CD4-positive, alpha-beta T cell (primary cell): Measurements from ENCODE around the gene FMO2. TPM values are rescaled to one million over a fixed set of nuclear protein-coding genes. Genes with fewer than 3 reads are reported as not detected.

Experiments used
- ATAC-seq: fragments of 200-7000 bp; cut with Tn5 transposase; one replicate; pipeline ENCODE4 v1.10.0; 2022; ENCODE audit warnings: mild to moderate bottlenecking; ENCODE audit not compliant: poor library complexity
- CTCF ChIA-PET: fragments of 350-600 bp; sonication (Branson Sonifier 250); formaldehyde crosslinking; loops from one replicate; lab custom pipeline; 2021; ENCODE audit warnings: antibody characterized with exemption, inconsistent platforms; lab: Charles Lee
- POLR2A ChIA-PET: fragments of 350-600 bp; sonication (Branson Sonifier 250); formaldehyde crosslinking; loops from one replicate; lab custom pipeline; 2021; ENCODE audit warnings: antibody characterized with exemption, inconsistent platforms; lab: Charles Lee
- DNase-seq, 14 experiments: peaks; one replicate each; pipeline ENCODE4 v3.0.0-alpha.2; 2013 to 2020; ENCODE audit warnings: mixed read lengths in 2 of 14
- H3K27ac ChIP-seq, 2 donors: one replicate each; pipeline versions ENCODE4 v1.5.1 to v1.7.0; 2013; ENCODE audit warnings: low read length in 2 of 2, low read depth in 1 of 2, mild to moderate bottlenecking in 1 of 2
- H3K27me3 ChIP-seq, 2 experiments: 1 replicate in 1 of 2; 2 replicates in 1 of 2; pipeline versions ENCODE4 v1.6.1 to v1.7.0; 2013; ENCODE audit warnings: low read length in 2 of 2, control low read depth in 1 of 2, mild to moderate bottlenecking in 1 of 2, moderate library complexity in 1 of 2; ENCODE audit not compliant: insufficient read depth in 2 of 2, control insufficient read depth in 1 of 2
- H3K36me3 ChIP-seq: one replicate; pipeline ENCODE4 v1.6.1; 2013; ENCODE audit warnings: low read length, control low read depth; ENCODE audit not compliant: insufficient read depth
- H3K4me1 ChIP-seq: one replicate; pipeline ENCODE4 v1.6.1; 2013; ENCODE audit warnings: low read length, control low read depth; ENCODE audit not compliant: insufficient read depth
- H3K4me3 ChIP-seq: one replicate; pipeline ENCODE4 v1.5.1; 2013; ENCODE audit warnings: mild to moderate bottlenecking, low read length, moderate library complexity
- H3K9me3 ChIP-seq, 2 experiments: 1 replicate in 1 of 2; 2 replicates in 1 of 2; pipeline versions ENCODE4 v1.6.1 to v1.7.0; 2013; ENCODE audit warnings: low read length in 2 of 2, mild to moderate bottlenecking in 2 of 2, control low read depth in 1 of 2, moderate library complexity in 1 of 2; ENCODE audit not compliant: control insufficient read depth in 1 of 2, insufficient read depth in 1 of 2
- H3K27ac Mint-ChIP-seq: one replicate; pipeline ENCODE4 v1.8.0; 2020; ENCODE audit warnings: mixed read lengths
- H3K27me3 Mint-ChIP-seq: one replicate; pipeline ENCODE4 v1.8.0; 2021; ENCODE audit warnings: mixed read lengths
- H3K36me3 Mint-ChIP-seq: one replicate; pipeline ENCODE4 v1.8.0; 2021; ENCODE audit warnings: low read depth, mixed read lengths
- H3K4me1 Mint-ChIP-seq: one replicate; pipeline ENCODE4 v1.8.0; 2021; ENCODE audit warnings: low read depth, mixed read lengths
- H3K4me3 Mint-ChIP-seq: one replicate; pipeline ENCODE4 v1.8.0; 2020; ENCODE audit warnings: mild to moderate bottlenecking, mixed read lengths
- H3K9me3 Mint-ChIP-seq: one replicate; pipeline ENCODE4 v1.8.0; 2020; ENCODE audit warnings: mixed read lengths
- intact Hi-C, 2 experiments: fragments of 100-400 bp; cut with DNase I in 1 of 2; cut with micrococcal nuclease in 1 of 2; formaldehyde crosslinking; loops; one replicate each; pipeline versions ENCODE4 v1.15.1 to v1.9.0; 2023 to 2025; cut with DNase I, micrococcal nuclease
- total RNA-seq, 174 experiments: library from RNA in 2 of 174; stranded (reverse) in 2 of 174; gene quantifications; one replicate each; pipeline ENCODE4 v1.2.3 and lab custom pipeline; 2021 to 2026
- TF ChIP-seq, protein P1 (sequence below): fragments of 200-600 bp; IDR thresholded peaks from one replicate; pipeline ENCODE4 v1.8.0; 2022; ENCODE audit warnings: antibody characterized with exemption, mild to moderate bottlenecking

FMO2 gene
- total RNA-seq, 2 experiments from 2014 or later, result not detected

DNA sequence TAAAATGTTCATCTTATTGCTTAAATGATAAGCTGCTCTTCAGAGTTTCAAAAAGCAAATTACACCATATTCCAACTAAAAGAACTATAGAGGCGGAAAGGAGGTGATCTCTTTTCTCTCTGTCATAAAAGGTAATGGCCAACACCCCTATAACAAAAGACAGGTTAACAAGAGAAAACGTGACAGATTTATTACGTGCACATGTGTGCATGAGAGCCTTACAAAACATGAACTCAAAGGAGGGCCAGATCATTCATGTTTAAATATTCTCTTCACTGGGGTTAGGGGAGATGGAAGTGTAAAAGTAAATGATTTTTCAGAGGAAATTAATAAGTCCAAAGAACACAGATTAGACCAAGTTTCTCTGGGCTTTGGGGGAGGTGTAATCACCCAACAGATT, 26.5 kb upstream of the FMO2 start:
- TF ChIP-seq, protein P1, sequence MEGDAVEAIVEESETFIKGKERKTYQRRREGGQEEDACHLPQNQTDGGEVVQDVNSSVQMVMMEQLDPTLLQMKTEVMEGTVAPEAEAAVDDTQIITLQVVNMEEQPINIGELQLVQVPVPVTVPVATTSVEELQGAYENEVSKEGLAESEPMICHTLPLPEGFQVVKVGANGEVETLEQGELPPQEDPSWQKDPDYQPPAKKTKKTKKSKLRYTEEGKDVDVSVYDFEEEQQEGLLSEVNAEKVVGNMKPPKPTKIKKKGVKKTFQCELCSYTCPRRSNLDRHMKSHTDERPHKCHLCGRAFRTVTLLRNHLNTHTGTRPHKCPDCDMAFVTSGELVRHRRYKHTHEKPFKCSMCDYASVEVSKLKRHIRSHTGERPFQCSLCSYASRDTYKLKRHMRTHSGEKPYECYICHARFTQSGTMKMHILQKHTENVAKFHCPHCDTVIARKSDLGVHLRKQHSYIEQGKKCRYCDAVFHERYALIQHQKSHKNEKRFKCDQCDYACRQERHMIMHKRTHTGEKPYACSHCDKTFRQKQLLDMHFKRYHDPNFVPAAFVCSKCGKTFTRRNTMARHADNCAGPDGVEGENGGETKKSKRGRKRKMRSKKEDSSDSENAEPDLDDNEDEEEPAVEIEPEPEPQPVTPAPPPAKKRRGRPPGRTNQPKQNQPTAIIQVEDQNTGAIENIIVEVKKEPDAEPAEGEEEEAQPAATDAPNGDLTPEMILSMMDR, result no peak
- Histone ChIP-seq H3K27ac (no peak overlapping the region), H3K27me3 (peaks cover 0 to 6% of the 10 kb centered on the region in 2 experiments), H3K4me1 (no peaks in the 10 kb centered on the region), H3K9me3 (no peaks in the 10 kb centered on the region), H3K36me3 (no peaks in the 10 kb centered on the region), H3K4me3 (no peak overlapping the region)
- intact Hi-C loops, result no loop called here
- H3K36me3 Mint-ChIP-seq, result no peaks in the 10 kb centered on the region
- ATAC-seq (no peak), DNase-seq (no peak)
- ChIA-PET CTCF (no interaction called here), POLR2A (no interaction called here)
- H3K4me1 Mint-ChIP-seq, result no peaks in the 10 kb centered on the region
- H3K9me3 Mint-ChIP-seq, result no peaks in the 10 kb centered on the region
- no peak overlapping the region for H3K4me3 Mint-ChIP-seq
- H3K27ac Mint-ChIP-seq, result no peak overlapping the region
- no peaks in the 10 kb centered on the region for H3K27me3 Mint-ChIP-seq

DNA sequence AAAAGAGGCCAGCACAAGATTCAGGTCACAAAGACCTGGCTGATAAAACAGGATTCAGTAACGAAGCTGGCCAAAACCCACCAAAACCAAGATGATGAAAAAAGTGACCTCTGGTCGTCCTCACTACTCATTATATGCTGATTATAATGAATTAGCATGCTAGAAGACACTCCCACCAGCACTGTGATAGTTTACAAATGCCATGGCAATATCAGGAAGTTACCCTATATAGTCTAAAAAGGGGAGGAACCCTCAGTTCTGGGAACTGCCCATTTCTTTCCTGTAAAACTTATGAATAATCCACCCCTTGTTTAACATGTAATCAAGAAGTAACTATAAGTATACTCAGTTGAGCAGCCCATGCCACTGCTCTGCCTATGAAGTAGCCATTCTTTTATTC, 26.0 kb upstream of the FMO2 start:
- no peaks in the 10 kb centered on the region for H3K4me1 ChIP-seq
- no peak for ATAC-seq
- H3K4me1 Mint-ChIP-seq, result no peaks in the 10 kb centered on the region
- intact Hi-C loops, result no loop called here
- H3K36me3 Mint-ChIP-seq, result no peaks in the 10 kb centered on the region
- H3K9me3 Mint-ChIP-seq, result no peaks in the 10 kb centered on the region
- CTCF ChIA-PET, result no interaction called here
- no peaks in the 10 kb centered on the region for H3K27me3 Mint-ChIP-seq
- no peak overlapping the region for H3K27ac Mint-ChIP-seq
- H3K4me3 Mint-ChIP-seq, result no peak overlapping the region
- peaks cover 0 to 6% of the 10 kb centered on the region in 2 experiments for H3K27me3 ChIP-seq
- no peak overlapping the region for H3K4me3 ChIP-seq
- TF ChIP-seq, protein P1, result no peak
- H3K27ac ChIP-seq, result no peak overlapping the region
- no peaks in the 10 kb centered on the region for H3K36me3 ChIP-seq
- no peak for DNase-seq
- POLR2A ChIA-PET, result no interaction called here
- H3K9me3 ChIP-seq, result no peaks in the 10 kb centered on the region

DNA sequence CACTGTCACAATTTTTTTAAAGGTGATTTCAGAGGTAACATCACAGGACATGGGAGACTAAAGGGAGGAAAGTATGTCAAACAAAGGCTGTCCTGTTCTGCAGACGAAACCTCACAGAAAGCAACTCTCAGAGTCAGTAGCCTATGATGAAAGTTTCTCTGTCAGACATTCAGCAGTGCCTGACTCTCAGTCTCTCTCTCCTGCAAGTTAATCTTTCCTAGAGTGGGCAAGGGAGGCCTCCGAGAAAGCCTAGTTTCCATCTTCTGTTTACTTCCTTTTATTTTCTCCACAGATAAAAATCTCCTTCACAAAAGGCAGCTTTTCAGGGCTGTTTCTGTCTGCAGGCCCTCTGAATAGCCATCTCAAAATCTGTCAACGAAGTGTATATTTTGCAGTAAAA, 24.9 kb upstream of the FMO2 start:
- no peaks in the 10 kb centered on the region for H3K36me3 Mint-ChIP-seq

More for the DNA sequence above, 24.9 kb upstream of the FMO2 start:
- H3K27me3 Mint-ChIP-seq, result no peaks in the 10 kb centered on the region
- intact Hi-C loops, result no loop called here
- H3K4me1 Mint-ChIP-seq, result no peaks in the 10 kb centered on the region
- no peak overlapping the region for H3K27ac ChIP-seq
- no peak for ATAC-seq
- ChIA-PET CTCF (no interaction called here), POLR2A (interaction anchor here (0.6 kb wide), 1 partner anchor 485 kb away, joined by 3 read pairs; no protein-coding TSS in a partner anchor)
- H3K27ac Mint-ChIP-seq, result no peak overlapping the region
- TF ChIP-seq, protein P1, result no peak
- DNase-seq, result no peak
- H3K4me3 Mint-ChIP-seq, result no peak overlapping the region
- no peaks in the 10 kb centered on the region for H3K9me3 ChIP-seq
- H3K27me3 ChIP-seq, result peaks cover 0 to 6% of the 10 kb centered on the region in 2 experiments
- no peaks in the 10 kb centered on the region for H3K36me3 ChIP-seq
- no peak overlapping the region for H3K4me3 ChIP-seq
- no peaks in the 10 kb centered on the region for H3K9me3 Mint-ChIP-seq
- no peaks in the 10 kb centered on the region for H3K4me1 ChIP-seq
